CD4-positive, alpha-beta T cell (primary cell): Measurements from ENCODE around the gene TMEM132D. TPM values are rescaled to one million over a fixed set of nuclear protein-coding genes. Genes with fewer than 3 reads are reported as not detected.

Experiments
- ATAC-seq: fragments of 200-7000 bp; cut with Tn5 transposase; one replicate; pipeline ENCODE4 v1.10.0; 2022; ENCODE audit warnings: mild to moderate bottlenecking; ENCODE audit not compliant: poor library complexity
- CTCF ChIA-PET: fragments of 350-600 bp; sonication (Branson Sonifier 250); formaldehyde crosslinking; loops from one replicate; lab custom pipeline; 2021; ENCODE audit warnings: antibody characterized with exemption, inconsistent platforms; lab: Charles Lee
- POLR2A ChIA-PET: fragments of 350-600 bp; sonication (Branson Sonifier 250); formaldehyde crosslinking; loops from one replicate; lab custom pipeline; 2021; ENCODE audit warnings: antibody characterized with exemption, inconsistent platforms; lab: Charles Lee
- DNase-seq, 14 experiments: peaks; one replicate each; pipeline ENCODE4 v3.0.0-alpha.2; 2013 to 2020; ENCODE audit warnings: mixed read lengths in 2 of 14
- H3K27ac ChIP-seq, 2 donors: one replicate each; pipeline versions ENCODE4 v1.5.1 to v1.7.0; 2013; ENCODE audit warnings: low read length in 2 of 2, low read depth in 1 of 2, mild to moderate bottlenecking in 1 of 2
- H3K27me3 ChIP-seq, 2 experiments: 1 replicate in 1 of 2; 2 replicates in 1 of 2; pipeline versions ENCODE4 v1.6.1 to v1.7.0; 2013; ENCODE audit warnings: low read length in 2 of 2, control low read depth in 1 of 2, mild to moderate bottlenecking in 1 of 2, moderate library complexity in 1 of 2; ENCODE audit not compliant: insufficient read depth in 2 of 2, control insufficient read depth in 1 of 2
- H3K36me3 ChIP-seq: one replicate; pipeline ENCODE4 v1.6.1; 2013; ENCODE audit warnings: low read length, control low read depth; ENCODE audit not compliant: insufficient read depth
- H3K4me1 ChIP-seq: one replicate; pipeline ENCODE4 v1.6.1; 2013; ENCODE audit warnings: low read length, control low read depth; ENCODE audit not compliant: insufficient read depth
- H3K4me3 ChIP-seq: one replicate; pipeline ENCODE4 v1.5.1; 2013; ENCODE audit warnings: mild to moderate bottlenecking, low read length, moderate library complexity
- H3K9me3 ChIP-seq, 2 experiments: 1 replicate in 1 of 2; 2 replicates in 1 of 2; pipeline versions ENCODE4 v1.6.1 to v1.7.0; 2013; ENCODE audit warnings: low read length in 2 of 2, mild to moderate bottlenecking in 2 of 2, control low read depth in 1 of 2, moderate library complexity in 1 of 2; ENCODE audit not compliant: control insufficient read depth in 1 of 2, insufficient read depth in 1 of 2
- H3K27ac Mint-ChIP-seq: one replicate; pipeline ENCODE4 v1.8.0; 2020; ENCODE audit warnings: mixed read lengths
- H3K27me3 Mint-ChIP-seq: one replicate; pipeline ENCODE4 v1.8.0; 2021; ENCODE audit warnings: mixed read lengths
- H3K36me3 Mint-ChIP-seq: one replicate; pipeline ENCODE4 v1.8.0; 2021; ENCODE audit warnings: low read depth, mixed read lengths
- H3K4me1 Mint-ChIP-seq: one replicate; pipeline ENCODE4 v1.8.0; 2021; ENCODE audit warnings: low read depth, mixed read lengths
- H3K4me3 Mint-ChIP-seq: one replicate; pipeline ENCODE4 v1.8.0; 2020; ENCODE audit warnings: mild to moderate bottlenecking, mixed read lengths
- H3K9me3 Mint-ChIP-seq: one replicate; pipeline ENCODE4 v1.8.0; 2020; ENCODE audit warnings: mixed read lengths
- CTCF ChIP-seq: fragments of 200-600 bp; IDR thresholded peaks from one replicate; pipeline ENCODE4 v1.8.0; 2022; ENCODE audit warnings: antibody characterized with exemption, mild to moderate bottlenecking
- intact Hi-C, 2 experiments: fragments of 100-400 bp; cut with DNase I in 1 of 2; cut with micrococcal nuclease in 1 of 2; formaldehyde crosslinking; loops; one replicate each; pipeline versions ENCODE4 v1.15.1 to v1.9.0; 2023 to 2025; cut with DNase I, micrococcal nuclease
- total RNA-seq, 174 experiments: library from RNA in 2 of 174; stranded (reverse) in 2 of 174; gene quantifications; one replicate each; pipeline ENCODE4 v1.2.3 and lab custom pipeline; 2021 to 2026

TMEM132D gene
- total RNA-seq, 2 experiments from 2014 or later, result not detected

DNA sequence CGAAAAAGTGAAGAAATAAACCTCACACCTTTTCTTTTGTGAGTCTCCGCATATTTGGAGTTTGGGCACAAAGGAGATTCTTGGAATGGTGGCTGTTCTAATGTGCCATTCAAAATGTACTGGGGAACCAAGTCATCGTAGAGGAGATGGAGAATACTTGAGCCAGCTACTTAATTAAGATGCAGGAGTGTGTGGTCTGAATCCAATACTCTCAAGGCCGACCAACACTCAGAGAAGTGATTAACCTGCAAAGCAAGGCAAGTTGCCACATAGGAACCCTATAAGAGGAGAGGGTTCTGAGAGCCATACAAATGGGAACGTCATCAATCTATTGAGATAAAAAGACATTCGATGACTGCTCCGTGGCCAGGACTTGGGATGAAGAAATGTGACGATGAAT lies 603.8 kb downstream of the TMEM132D start:
- Histone ChIP-seq H3K36me3 (no peaks in the 10 kb centered on the region), H3K9me3 (peaks cover 0 to 12% of the 10 kb centered on the region in 2 experiments), H3K4me1 (no peaks in the 10 kb centered on the region), H3K27ac (no peak overlapping the region), H3K4me3 (no peak overlapping the region), H3K27me3 (no peaks in the 10 kb centered on the region)
- Mint-ChIP-seq H3K27me3 (no peaks in the 10 kb centered on the region), H3K27ac (no peak overlapping the region), H3K36me3 (no peaks in the 10 kb centered on the region), H3K9me3 (peaks cover 5% of the 10 kb centered on the region), H3K4me3 (no peak overlapping the region), H3K4me1 (no peaks in the 10 kb centered on the region)
- ChIA-PET POLR2A (no interaction called here), CTCF (no interaction called here)
- intact Hi-C loops, result no loop called here
- DNase-seq (no peak), ATAC-seq (no peak)
- TF ChIP-seq CTCF, result no peak

- Mint-ChIP-seq H3K9me3 (peaks cover 2% of the 10 kb centered on the region), H3K4me1 (no peaks in the 10 kb centered on the region), H3K36me3 (no peaks in the 10 kb centered on the region), H3K4me3 (no peak overlapping the region), H3K27me3 (no peaks in the 10 kb centered on the region), H3K27ac (no peak overlapping the region)
- Histone ChIP-seq H3K4me1 (no peaks in the 10 kb centered on the region), H3K9me3 (peaks cover 0 to 12% of the 10 kb centered on the region in 2 experiments), H3K36me3 (no peaks in the 10 kb centered on the region), H3K27ac (no peak overlapping the region), H3K4me3 (no peak overlapping the region), H3K27me3 (no peaks in the 10 kb centered on the region)
- ATAC-seq, result no peak
- no peak for DNase-seq
- intact Hi-C loops, result no loop called here
- POLR2A ChIA-PET, result no interaction called here
- CTCF ChIA-PET, result no interaction called here
- no peak for TF ChIP-seq CTCF
Measured at GRCh38 chr12:129298921-129299320, 604.9 kb downstream of the TMEM132D start.

- CTCF ChIA-PET, result no interaction called here
Measured at GRCh38 chr12:129296671-129297070, 607.2 kb downstream of the TMEM132D start.

More at GRCh38 chr12:129296671-129297070, 607.2 kb downstream of the TMEM132D start:
- DNase-seq (no peak), ATAC-seq (no peak)
- peaks cover 4% of the 10 kb centered on the region for H3K9me3 Mint-ChIP-seq
- H3K36me3 Mint-ChIP-seq, result no peaks in the 10 kb centered on the region
- H3K27me3 Mint-ChIP-seq, result no peaks in the 10 kb centered on the region
- intact Hi-C loops, result no loop called here
- no peaks in the 10 kb centered on the region for H3K4me1 Mint-ChIP-seq
- Histone ChIP-seq H3K36me3 (no peaks in the 10 kb centered on the region), H3K27me3 (no peaks in the 10 kb centered on the region), H3K27ac (no peak overlapping the region), H3K9me3 (peaks cover 0 to 4% of the 10 kb centered on the region in 2 experiments), H3K4me1 (no peaks in the 10 kb centered on the region), H3K4me3 (no peak overlapping the region)
- TF ChIP-seq CTCF, result no peak
- H3K27ac Mint-ChIP-seq, result no peak overlapping the region
- no peak overlapping the region for H3K4me3 Mint-ChIP-seq
- POLR2A ChIA-PET, result no interaction called here
